PC-9 (cell line): ENCODE results near the gene FBXO24. TPM values are rescaled to one million over a fixed set of nuclear protein-coding genes. Genes with fewer than 3 reads are reported as not detected.
"Not testable (repeated sequence)": the region's sequence is repeated elsewhere in the genome, so short reads cannot be mapped to it uniquely, and the experiment has no call there.

Experiments used
- BruUV-seq: library from RNA; stranded (reverse); fragments of 400-500 nt; replicated peaks from 2 replicates; lab custom pipeline; 2021; lab: Mats Ljungman, UMichigan
- CTCF ChIA-PET: fragments of 300-600 bp; sonication (Branson Sonifier 250); formaldehyde crosslinking; loops from one replicate; lab custom pipeline; 2022; ENCODE audit warnings: antibody characterized with exemption; lab: Charles Lee
- POLR2A ChIA-PET: fragments of 300-600 bp; sonication (Branson Sonifier 250); formaldehyde crosslinking; loops from one replicate; lab custom pipeline; 2022; ENCODE audit warnings: antibody characterized with exemption; ENCODE audit not compliant: unreplicated experiment; lab: Charles Lee
- DNase-seq, 2 experiments: peaks; one replicate each; pipeline versions ENCODE4 v3.0.0 to v3.0.0-alpha.2; 2015 to 2022; ENCODE audit warnings: mixed read lengths in 1 of 2
- H2AFZ ChIP-seq: fragments of 200-600 bp; sonication (generic); 2 replicates; pipeline ENCODE4 v1.8.1; 2017; ENCODE audit warnings: antibody characterized with exemption
- H3F3A ChIP-seq: fragments of 200-600 bp; sonication (generic); 2 replicates; pipeline ENCODE4 v1.8.1; 2017; ENCODE audit warnings: antibody characterized with exemption, mild to moderate bottlenecking, low read depth; ENCODE audit not compliant: insufficient read depth
- H3K27ac ChIP-seq: fragments of 200-600 bp; sonication (generic); 2 replicates; pipeline ENCODE4 v1.6.1; 2016; ENCODE audit warnings: mixed run types
- H3K27me3 ChIP-seq: fragments of 200-600 bp; sonication (generic); 2 replicates; pipeline ENCODE4 v1.6.1; 2016; ENCODE audit warnings: low read depth, mixed run types; ENCODE audit not compliant: insufficient read depth
- H3K36me3 ChIP-seq: fragments of 200-600 bp; sonication (generic); 2 replicates; pipeline ENCODE4 v1.6.1; 2016; ENCODE audit warnings: low read depth, mixed run types
- H3K4me1 ChIP-seq: fragments of 200-600 bp; sonication (generic); replicated peaks from 2 replicates; pipeline ENCODE4 v1.6.1; 2016; ENCODE audit warnings: mixed run types; ENCODE audit not compliant: insufficient read depth
- H3K4me2 ChIP-seq: fragments of 200-600 bp; sonication (generic); 2 replicates; pipeline ENCODE4 v1.6.1; 2017; ENCODE audit warnings: mixed run types
- H3K4me3 ChIP-seq: fragments of 200-600 bp; sonication (generic); 2 replicates; pipeline ENCODE4 v1.6.1; 2016; ENCODE audit warnings: mixed run types
- H3K79me2 ChIP-seq: fragments of 200-600 bp; sonication (generic); 2 replicates; pipeline ENCODE4 v1.6.1; 2017; ENCODE audit warnings: low read depth, mixed run types
- H3K9me2 ChIP-seq: fragments of 200-600 bp; sonication (generic); 2 replicates; pipeline ENCODE4 v1.8.1; 2017; ENCODE audit warnings: mild to moderate bottlenecking; ENCODE audit not compliant: insufficient read depth
- H3K9me3 ChIP-seq: fragments of 200-600 bp; sonication (generic); 2 replicates; pipeline ENCODE4 v1.8.1; 2016; ENCODE audit warnings: low read depth; ENCODE audit not compliant: insufficient read depth
- H4K20me1 ChIP-seq: fragments of 200-600 bp; sonication (generic); 2 replicates; pipeline ENCODE4 v1.8.1; 2017; ENCODE audit not compliant: insufficient read depth
- CTCF ChIP-seq: fragments of 200-600 bp; sonication (generic); conservative IDR thresholded peaks from 2 replicates; pipeline ENCODE4 v1.6.1; 2017; ENCODE audit warnings: mixed run types, antibody characterized with exemption, mild to moderate bottlenecking, moderate library complexity
- EZH2 ChIP-seq: fragments of 200-600 bp; sonication (generic); IDR thresholded peaks from 2 replicates; pipeline ENCODE4 v1.8.0; 2017; ENCODE audit warnings: antibody characterized with exemption, low read depth
- intact Hi-C: fragments of 100-400 bp; cut with micrococcal nuclease; formaldehyde crosslinking; loops from one replicate; pipeline ENCODE4 v1.10.0; 2022; ENCODE audit not compliant: unreplicated experiment
- total RNA-seq: library from RNA; stranded (reverse); gene quantifications from 2 replicates; pipeline ENCODE4 v1.2.3, GENCODE V29; 2021

Gene FBXO24
- total RNA-seq, 1 experiment from 2014 or later = 2.7 TPM

- Histone ChIP-seq H3K27me3 (no peaks in the 10 kb centered on the region), H2AFZ (no peak overlapping the region), H3K4me3 (no peak overlapping the region), H3K79me2 (no peaks in the 10 kb centered on the region), H3K9me3 (no peaks in the 10 kb centered on the region), H3K4me1 (0 out of 2 replicates have a peak, but pooled peaks cover 8% of the 10 kb centered on the region), H3F3A (peaks cover 23% of the 10 kb centered on the region), H3K36me3 (no peaks in the 10 kb centered on the region), H4K20me1 (no peaks in the 10 kb centered on the region), H3K9me2 (no peaks in the 10 kb centered on the region), H3K4me2 (no peak overlapping the region), H3K27ac (no peak overlapping the region)
- TF ChIP-seq CTCF = no peak
- no peak for TF ChIP-seq EZH2
- ChIA-PET POLR2A (no interaction called here), CTCF (interaction anchor here (0.5 kb wide), 1 partner anchor 114 kb away, joined by 7 read pairs; no protein-coding TSS in a partner anchor)
- BruUV-seq = no TSS peak
- intact Hi-C loops = no loop called here
- DNase-seq = no peak
Observed at GRCh38 chr7:100562195-100563099, 23.7 kb upstream of the FBXO24 start.

- Histone ChIP-seq H3K4me1 (0 out of 2 replicates have a peak, but pooled peaks cover 8% of the 10 kb centered on the region), H3K4me3 (no peak overlapping the region), H2AFZ (no peak overlapping the region), H3F3A (peaks cover 23% of the 10 kb centered on the region), H4K20me1 (no peaks in the 10 kb centered on the region), H3K4me2 (no peak overlapping the region), H3K27me3 (no peaks in the 10 kb centered on the region), H3K79me2 (no peaks in the 10 kb centered on the region), H3K36me3 (no peaks in the 10 kb centered on the region), H3K9me3 (no peaks in the 10 kb centered on the region), H3K9me2 (no peaks in the 10 kb centered on the region), H3K27ac (no peak overlapping the region)
- intact Hi-C loops = no loop called here
- TF ChIP-seq CTCF = no peak
- TF ChIP-seq EZH2 = no peak
- no peak for DNase-seq
- no TSS peak for BruUV-seq
- ChIA-PET CTCF (no interaction called here), POLR2A (no interaction called here)
Observed at GRCh38 chr7:100563100-100563564, 23.0 kb upstream of the FBXO24 start.

- BruUV-seq = no TSS peak
- no peak overlapping the region for H3K4me2 ChIP-seq
- intact Hi-C loops = loop anchor here (1.0 to 2.0 kb wide), 3 partner anchors 25 to 127 kb away; partner anchors contain the start of gene GNB2
- 0 out of 2 replicates have a peak, but pooled peaks cover 8% of the 10 kb centered on the region for H3K4me1 ChIP-seq
- no peaks in the 10 kb centered on the region for H3K36me3 ChIP-seq
- ChIA-PET POLR2A (interaction anchor here (0.7 kb wide), 1 partner anchor 1799 kb away, joined by 7 read pairs; no protein-coding TSS in a partner anchor), CTCF (interaction anchor here (0.6 to 0.9 kb wide), 2 partner anchors 22 to 102 kb away, joined by 5 to 16 read pairs; no protein-coding TSS in a partner anchor)
- peaks cover 17% of the 10 kb centered on the region for H3F3A ChIP-seq
- H3K79me2 ChIP-seq = no peaks in the 10 kb centered on the region
- H2AFZ ChIP-seq = no peak overlapping the region
- H3K9me2 ChIP-seq = no peaks in the 10 kb centered on the region
- DNase-seq = peak in 1 of 2 experiments; percentile 80
- H3K27ac ChIP-seq = no peak overlapping the region
- H3K27me3 ChIP-seq = no peaks in the 10 kb centered on the region
- TF ChIP-seq CTCF (peak; percentile 96), EZH2 (no peak)
- H3K4me3 ChIP-seq = no peak overlapping the region
- H3K9me3 ChIP-seq = no peaks in the 10 kb centered on the region
- no peaks in the 10 kb centered on the region for H4K20me1 ChIP-seq
Observed at GRCh38 chr7:100563809-100564400, 22.2 kb upstream of the FBXO24 start.

GRCh38 chr7:100564405-100564804, 21.7 kb upstream of the FBXO24 start:
- not testable (repeated sequence) for BruUV-seq, H3K4me2 ChIP-seq, H3K36me3 ChIP-seq, H3K27ac ChIP-seq, H4K20me1 ChIP-seq, DNase-seq, H3K9me3 ChIP-seq, H3K9me2 ChIP-seq, H3K27me3 ChIP-seq, H2AFZ ChIP-seq, H3K79me2 ChIP-seq, H3K4me1 ChIP-seq, H3K4me3 ChIP-seq
- CTCF ChIA-PET = interaction anchor here (0.6 to 1.3 kb wide), 5 partner anchors 22 to 103 kb away, joined by 3 to 16 read pairs (median 5); no protein-coding TSS in a partner anchor
- POLR2A ChIA-PET = interaction anchor here (0.7 kb wide), 1 partner anchor 1799 kb away, joined by 7 read pairs; no protein-coding TSS in a partner anchor
- peaks cover 17% of the 10 kb centered on the region for H3F3A ChIP-seq
- intact Hi-C loops = loop anchor here (1.0 to 2.0 kb wide), 3 partner anchors 24 to 127 kb away; partner anchors contain the start of gene GNB2
